GM23248 (cell line): ENCODE results near the gene RGN. TPM values are rescaled to one million over a fixed set of nuclear protein-coding genes. Genes with fewer than 3 reads are reported as not detected.

Experiments used
- DNase-seq: peaks from one replicate; pipeline ENCODE4 v3.0.0-alpha.2; 2015
- H2AFZ ChIP-seq: fragments of 200-600 bp; sonication (generic); 2 replicates; pipeline ENCODE4 v1.6.1; 2016; ENCODE audit warnings: antibody characterized with exemption
- H3F3A ChIP-seq: fragments of 200-600 bp; sonication (generic); 2 replicates; pipeline ENCODE4 v1.6.1; 2016; ENCODE audit warnings: mild to moderate bottlenecking, antibody characterized with exemption, mixed run types; ENCODE audit not compliant: insufficient read depth
- H3K27ac ChIP-seq: fragments of 200-600 bp; sonication (generic); 2 replicates; pipeline ENCODE4 v1.5.1; 2016; ENCODE audit warnings: mild to moderate bottlenecking
- H3K27me3 ChIP-seq: fragments of 200-600 bp; sonication (generic); replicated peaks from 2 replicates; pipeline ENCODE4 v1.6.1; 2016; ENCODE audit warnings: mild to moderate bottlenecking; ENCODE audit not compliant: insufficient read depth
- H3K36me3 ChIP-seq: fragments of 200-600 bp; sonication (generic); 2 replicates; pipeline ENCODE4 v1.6.1; 2016; ENCODE audit warnings: low read depth, mild to moderate bottlenecking
- H3K4me1 ChIP-seq: fragments of 200-600 bp; sonication (generic); 2 replicates; pipeline ENCODE4 v1.6.1; 2016; ENCODE audit warnings: mild to moderate bottlenecking; ENCODE audit not compliant: insufficient read depth
- H3K4me2 ChIP-seq: fragments of 200-600 bp; sonication (generic); one replicate; pipeline ENCODE4 v1.6.1; 2016; ENCODE audit warnings: mild to moderate bottlenecking; ENCODE audit not compliant: unreplicated experiment
- H3K4me3 ChIP-seq: fragments of 200-600 bp; sonication (generic); 2 replicates; pipeline ENCODE4 v1.5.1; 2016; ENCODE audit warnings: mild to moderate bottlenecking
- H3K79me2 ChIP-seq: fragments of 200-600 bp; sonication (generic); 2 replicates; pipeline ENCODE4 v1.6.1; 2016; ENCODE audit warnings: mild to moderate bottlenecking; ENCODE audit not compliant: insufficient read depth
- H3K9ac ChIP-seq: fragments of 200-600 bp; sonication (generic); 2 replicates; pipeline ENCODE4 v1.6.1; 2016; ENCODE audit warnings: mild to moderate bottlenecking
- H3K9me2 ChIP-seq: fragments of 200-600 bp; sonication (generic); 2 replicates; pipeline ENCODE4 v1.6.1; 2016; ENCODE audit warnings: mixed run types, mild to moderate bottlenecking, moderate library complexity; ENCODE audit not compliant: insufficient read depth
- H3K9me3 ChIP-seq: fragments of 200-600 bp; sonication (generic); one replicate; pipeline ENCODE4 v1.6.1; 2017; ENCODE audit warnings: low read depth
- H4K20me1 ChIP-seq: fragments of 200-600 bp; sonication (generic); 2 replicates; pipeline ENCODE4 v1.6.0; 2016; ENCODE audit not compliant: insufficient read depth
- EZH2 ChIP-seq: fragments of 200-600 bp; sonication (generic); IDR thresholded peaks from 2 replicates; pipeline ENCODE4 v1.6.1; 2018; ENCODE audit warnings: antibody characterized with exemption, mild to moderate bottlenecking; ENCODE audit not compliant: insufficient read depth, poor library complexity, severe bottlenecking
- EZH2phosphoT487 ChIP-seq: fragments of 200-600 bp; sonication (generic); IDR thresholded peaks from 2 replicates; pipeline ENCODE4 v1.6.1; 2018; ENCODE audit warnings: antibody characterized with exemption, moderate library complexity, mild to moderate bottlenecking, low read depth; ENCODE audit not compliant: insufficient read depth
- WGBS, 2 experiments: methylation state at CpG; one replicate each; pipeline ENCODE4 v1.1.6; 2015 to 2017; ENCODE audit warnings: low lambda C conversion rate in 2 of 2, low coverage in 1 of 2; ENCODE audit errors: missing lambda C conversion rate in 2 of 2; 5-methylcytosine and 5-hydroxymethylcytosine counted together
- in situ Hi-C: fragments of 300-500 bp; cut with MboI; formaldehyde crosslinking; loops from 2 replicates; pipeline ENCODE4 v1.15.0; 2020
- polyA plus RNA-seq: library from polyadenylated mRNA; unstranded; fragments of >200 nt; fragmentation: Nextera tagmentation; extraction: Ambion mirVana; gene quantifications from 2 replicates; pipeline ENCODE4 v1.2.1, GENCODE V29; 2016
- total RNA-seq: library from RNA; depleted of rRNA; stranded (reverse); fragments of >200 nt; shearing (Covaris generic); gene quantifications from 2 replicates; pipeline ENCODE4 v1.2.3, GENCODE V29; 2014

The RGN gene
- total and polyA plus RNA-seq, 2 experiments from 2014 or later: 1.6 to 5.0 TPM

- H3K79me2 ChIP-seq: no peaks in the 10 kb centered on the region
- no peak overlapping the region for H3K27ac ChIP-seq
- no peaks in the 10 kb centered on the region for H3K4me1 ChIP-seq
- no peaks in the 10 kb centered on the region for H3F3A ChIP-seq
- H3K4me3 ChIP-seq: no peak overlapping the region
- DNase-seq: no peak
- H3K9me2 ChIP-seq: no peaks in the 10 kb centered on the region
- in situ Hi-C loops: no loop called here
- no peaks in the 10 kb centered on the region for H3K9me3 ChIP-seq
- TF ChIP-seq EZH2 (no peak), EZH2phosphoT487 (no peak)
- no peak overlapping the region for H2AFZ ChIP-seq
- H4K20me1 ChIP-seq: no peaks in the 10 kb centered on the region
- H3K27me3 ChIP-seq: no peaks in the 10 kb centered on the region
- no peak overlapping the region for H3K4me2 ChIP-seq
- H3K36me3 ChIP-seq: no peaks in the 10 kb centered on the region
- WGBS, 2 experiments: 76 to 77% methylated on average over 9 of the region's 9 CpGs
- H3K9ac ChIP-seq: no peak overlapping the region
Observed at GRCh38 chrX:47080215-47080914, 2.1 kb downstream of the RGN start.

DNA sequence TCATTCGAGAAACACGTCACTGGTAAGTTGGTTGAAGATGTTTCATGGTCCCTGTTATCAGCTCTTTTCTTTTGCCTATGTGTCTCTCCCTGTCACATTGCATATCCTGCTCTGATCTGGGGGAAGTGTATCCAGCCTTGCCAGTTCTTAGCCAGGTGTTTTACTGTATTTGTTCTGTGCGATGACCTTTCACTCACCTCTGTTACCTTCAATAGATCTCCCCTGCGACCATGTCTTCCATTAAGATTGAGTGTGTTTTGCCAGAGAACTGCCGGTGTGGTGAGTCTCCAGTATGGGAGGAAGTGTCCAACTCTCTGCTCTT lies 2.6 kb downstream of the RGN start:
- no peaks in the 10 kb centered on the region for H3K9me3 ChIP-seq
- H3K4me1 ChIP-seq: no peaks in the 10 kb centered on the region
- H3K79me2 ChIP-seq: no peaks in the 10 kb centered on the region
- no peak overlapping the region for H3K4me3 ChIP-seq
- H3K4me2 ChIP-seq: no peak overlapping the region
- no peak overlapping the region for H2AFZ ChIP-seq
- H3K27ac ChIP-seq: no peak overlapping the region
- no peak for DNase-seq
- 78% methylated on average over 4 to 5 of the region's 5 CpGs for WGBS, 2 experiments
- no peak overlapping the region for H3K9ac ChIP-seq
- in situ Hi-C loops: no loop called here
- no peaks in the 10 kb centered on the region for H3K36me3 ChIP-seq
- TF ChIP-seq EZH2 (no peak), EZH2phosphoT487 (no peak)
- H3F3A ChIP-seq: no peaks in the 10 kb centered on the region
- H3K27me3 ChIP-seq: no peaks in the 10 kb centered on the region
- no peaks in the 10 kb centered on the region for H3K9me2 ChIP-seq
- H4K20me1 ChIP-seq: no peaks in the 10 kb centered on the region

DNA sequence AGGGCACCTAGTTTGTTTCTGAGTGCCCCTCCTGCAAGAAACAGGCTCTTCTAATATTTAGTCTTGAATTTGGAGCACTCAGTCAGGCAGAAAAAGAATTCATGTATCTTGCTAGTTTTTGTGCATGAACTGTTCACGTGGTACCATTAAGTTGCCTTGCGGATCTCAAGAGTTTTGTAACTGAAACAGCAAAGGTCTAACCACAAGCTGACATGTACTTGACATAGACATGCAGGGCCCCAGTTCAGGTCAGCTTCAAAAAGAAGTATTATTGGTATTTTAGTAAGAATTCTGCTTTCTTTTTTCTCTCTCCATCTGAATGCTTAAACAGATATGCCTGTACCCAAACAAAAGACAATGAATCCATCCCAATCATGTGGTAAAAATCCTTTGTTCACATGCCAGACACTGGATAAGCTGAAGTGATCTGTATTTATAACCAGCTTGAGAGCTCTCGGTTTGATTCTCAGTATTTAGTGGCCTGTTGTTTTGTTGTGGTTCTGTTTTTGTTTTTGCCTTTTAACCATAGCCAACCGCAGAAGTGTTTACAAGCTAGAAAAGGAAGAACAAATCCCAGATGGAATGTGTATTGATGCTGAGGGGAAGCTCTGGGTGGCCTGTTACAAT lies 13.0 kb downstream of the RGN start:
- no peaks in the 10 kb centered on the region for H3K9me2 ChIP-seq
- WGBS, 2 experiments: 58 to 60% methylated on average over 4 of the region's 4 CpGs
- no peaks in the 10 kb centered on the region for H3K36me3 ChIP-seq
- TF ChIP-seq EZH2 (no peak), EZH2phosphoT487 (no peak)
- no peak overlapping the region for H3K4me2 ChIP-seq
- DNase-seq: no peak
- H3K9me3 ChIP-seq: no peaks in the 10 kb centered on the region
- no peak overlapping the region for H3K4me3 ChIP-seq
- H3K27ac ChIP-seq: no peak overlapping the region
- in situ Hi-C loops: no loop called here
- no peaks in the 10 kb centered on the region for H3F3A ChIP-seq
- no peaks in the 10 kb centered on the region for H3K79me2 ChIP-seq
- H3K9ac ChIP-seq: no peak overlapping the region
- no peaks in the 10 kb centered on the region for H3K4me1 ChIP-seq
- no peaks in the 10 kb centered on the region for H3K27me3 ChIP-seq
- H2AFZ ChIP-seq: no peak overlapping the region
- H4K20me1 ChIP-seq: no peaks in the 10 kb centered on the region

- Histone ChIP-seq H3F3A (no peaks in the 10 kb centered on the region), H3K79me2 (no peaks in the 10 kb centered on the region), H4K20me1 (no peaks in the 10 kb centered on the region), H3K4me2 (no peak overlapping the region), H3K27me3 (no peaks in the 10 kb centered on the region), H2AFZ (no peak overlapping the region), H3K4me1 (no peaks in the 10 kb centered on the region), H3K36me3 (no peaks in the 10 kb centered on the region), H3K27ac (no peak overlapping the region), H3K9ac (no peak overlapping the region), H3K9me2 (no peaks in the 10 kb centered on the region), H3K4me3 (no peak overlapping the region), H3K9me3 (no peaks in the 10 kb centered on the region)
- DNase-seq: peak; percentile 57
- 75% methylated on average over 1 of the region's 1 CpG for WGBS, 2 experiments
- in situ Hi-C loops: no loop called here
- TF ChIP-seq EZH2: no peak
- TF ChIP-seq EZH2phosphoT487: no peak
Observed at GRCh38 chrX:47093248-47093647, 15.0 kb downstream of the RGN start.
